Measurements from ENCODE around the gene ILRUN.
A peak's percentile ranks its signal among the peaks of the same experiment; 100 is the strongest.
"Not testable (repeated sequence)": the region's sequence is repeated elsewhere in the genome, so short reads cannot be mapped to it uniquely, and the experiment has no call there.

ILRUN gene

DNA sequence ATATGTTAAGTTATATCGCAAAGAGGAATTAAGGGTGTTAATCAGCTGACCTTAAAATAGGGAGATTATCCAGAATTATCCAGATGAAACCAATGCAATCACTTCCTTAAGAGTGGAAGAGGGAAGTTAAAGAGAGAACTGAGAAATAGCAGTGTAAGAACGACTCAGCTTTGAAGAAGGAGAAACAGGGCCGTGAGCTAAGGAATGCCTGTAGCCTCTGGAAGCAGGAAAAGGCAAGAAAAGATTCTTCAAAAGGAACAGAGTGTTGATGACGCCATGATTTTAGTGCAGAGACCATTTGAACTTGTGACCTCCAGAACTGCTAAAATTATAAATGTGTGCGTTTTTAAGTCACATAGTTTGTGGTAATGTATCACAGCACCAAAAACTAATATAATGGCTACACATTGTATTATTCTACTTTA lies 32.7 kb downstream of the ILRUN start:
- H3K27ac Mint-ChIP-seq: peak overlapping the region; percentile 2
- H3K27me3 Mint-ChIP-seq: no peaks in the 10 kb centered on the region
- H3K4me1 Mint-ChIP-seq (ENCODE audit: low read depth): peaks cover 67% of the 10 kb centered on the region
- H3K4me3 Mint-ChIP-seq: no peak overlapping the region
- no peaks in the 10 kb centered on the region for H3K9me3 Mint-ChIP-seq
- peaks cover 9% of the 10 kb centered on the region for H3K36me3 Mint-ChIP-seq (ENCODE audit: low read depth)

DNA sequence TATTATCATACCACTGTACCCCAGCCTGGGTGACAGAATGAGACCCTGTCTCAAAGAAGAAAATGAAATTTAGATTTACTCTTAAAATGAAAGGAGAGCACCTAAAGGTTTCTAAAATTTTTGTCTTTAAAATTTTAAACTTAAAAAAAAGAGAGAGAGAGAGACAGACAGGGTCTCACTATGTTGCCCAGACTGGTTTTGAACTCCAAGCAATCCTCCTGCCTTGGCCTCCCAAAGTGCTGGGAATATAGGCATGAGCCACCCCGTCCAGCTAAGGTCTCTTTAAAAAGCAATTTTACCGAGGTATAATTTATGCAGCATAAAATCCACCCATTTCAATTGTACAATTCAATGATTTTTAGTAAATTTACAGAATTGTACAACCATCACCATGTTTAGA lies 33.2 kb downstream of the ILRUN start:
- Mint-ChIP-seq H3K4me1 (ENCODE audit: low read depth) (peaks cover 68% of the 10 kb centered on the region), H3K4me3 (no peak overlapping the region), H3K27me3 (no peaks in the 10 kb centered on the region), H3K27ac (peak overlapping the region; percentile 49), H3K9me3 (no peaks in the 10 kb centered on the region), H3K36me3 (ENCODE audit: low read depth) (peaks cover 9% of the 10 kb centered on the region)

DNA sequence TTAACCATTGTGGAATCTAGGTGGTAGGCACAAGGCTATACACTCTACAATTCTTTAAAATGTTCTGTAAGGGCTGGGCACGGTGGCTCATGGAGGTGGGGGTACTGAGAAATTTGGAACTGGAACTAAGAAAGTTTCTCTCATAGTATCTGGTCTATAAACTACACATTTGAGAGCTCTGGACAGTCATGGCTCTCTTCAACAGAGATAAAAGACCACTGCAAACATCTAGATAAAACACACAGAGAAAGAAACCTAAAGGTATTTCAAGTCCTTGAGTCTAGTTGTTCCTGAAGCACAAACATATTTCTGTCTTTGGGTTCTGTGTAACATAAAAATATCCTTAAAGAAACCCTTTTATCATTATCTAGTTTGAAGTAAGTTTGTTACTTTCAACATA lies 35.2 kb downstream of the ILRUN start:
- Mint-ChIP-seq H3K36me3 (ENCODE audit: low read depth) (peaks cover 9% of the 10 kb centered on the region), H3K27ac (no peak overlapping the region), H3K9me3 (no peaks in the 10 kb centered on the region), H3K27me3 (no peaks in the 10 kb centered on the region), H3K4me1 (ENCODE audit: low read depth) (peaks cover 71% of the 10 kb centered on the region), H3K4me3 (no peak overlapping the region)

DNA sequence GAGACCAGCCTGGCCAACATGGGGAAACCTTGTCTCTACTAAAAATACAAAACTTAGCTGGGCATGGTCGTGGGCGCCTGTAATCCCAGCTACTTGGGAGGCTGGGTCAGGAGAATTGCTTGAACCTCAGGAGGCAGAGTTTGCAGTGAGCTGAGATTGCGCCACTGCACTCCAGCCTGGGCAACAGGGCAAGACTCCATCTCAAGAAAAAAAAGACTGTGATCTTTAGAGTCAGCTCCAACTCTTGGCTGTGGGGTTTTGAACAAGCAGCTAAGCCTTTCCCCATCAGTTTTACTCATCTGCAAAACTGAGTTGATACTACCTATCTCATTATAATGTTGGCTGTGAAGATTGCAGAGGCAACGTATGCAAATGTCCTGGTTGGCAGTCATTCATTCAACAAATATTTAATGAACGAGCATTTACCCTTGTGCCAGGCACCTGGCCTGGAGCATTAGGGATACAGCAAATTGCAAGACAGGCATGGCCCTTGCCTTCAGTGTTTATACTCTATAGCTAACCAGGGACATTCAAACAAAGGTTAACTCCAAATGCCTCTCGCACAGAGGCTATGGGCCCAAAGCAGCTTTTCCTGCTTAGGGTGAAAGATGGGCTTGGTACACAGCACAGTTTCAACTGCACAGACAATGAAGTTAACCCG lies 37.8 kb downstream of the ILRUN start:
- peaks cover 74% of the 10 kb centered on the region for H3K4me1 Mint-ChIP-seq (ENCODE audit: low read depth)
- H3K9me3 Mint-ChIP-seq: no peaks in the 10 kb centered on the region
- H3K27me3 Mint-ChIP-seq: no peaks in the 10 kb centered on the region
- H3K27ac Mint-ChIP-seq: no peak overlapping the region
- no peak overlapping the region for H3K4me3 Mint-ChIP-seq
- peaks cover 12% of the 10 kb centered on the region for H3K36me3 Mint-ChIP-seq (ENCODE audit: low read depth)

DNA sequence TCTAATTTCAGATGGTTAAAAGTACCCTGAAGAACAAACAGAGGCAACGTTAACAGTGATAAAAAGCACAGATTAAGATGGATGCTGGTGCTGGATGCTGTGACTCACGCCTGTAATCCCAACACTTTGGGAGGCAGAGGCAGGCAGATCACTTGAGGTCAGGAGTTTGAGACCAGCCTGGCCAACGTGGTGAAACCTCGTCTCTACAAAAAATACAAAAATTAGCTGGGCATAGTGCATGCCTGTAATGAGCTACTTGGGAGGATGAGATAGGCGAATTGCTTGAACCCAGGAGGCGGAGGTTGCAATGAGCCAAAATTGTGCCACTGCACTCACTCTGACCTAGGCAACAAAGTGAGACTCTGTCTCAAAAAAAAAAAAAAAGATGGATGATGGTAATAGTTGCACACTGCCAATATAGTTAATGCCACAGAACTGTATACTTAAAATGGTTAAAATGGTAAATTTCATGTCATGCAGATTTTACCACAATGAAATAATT lies 38.5 kb downstream of the ILRUN start:
- peak overlapping the region; percentile 93 for H3K27ac Mint-ChIP-seq
- H3K4me3 Mint-ChIP-seq: peak overlapping the region; percentile 78
- H3K27me3 Mint-ChIP-seq, H3K9me3 Mint-ChIP-seq: not testable (repeated sequence)
- peaks cover 68% of the 10 kb centered on the region for H3K4me1 Mint-ChIP-seq (ENCODE audit: low read depth)
- H3K36me3 Mint-ChIP-seq (ENCODE audit: low read depth): peaks cover 17% of the 10 kb centered on the region

DNA sequence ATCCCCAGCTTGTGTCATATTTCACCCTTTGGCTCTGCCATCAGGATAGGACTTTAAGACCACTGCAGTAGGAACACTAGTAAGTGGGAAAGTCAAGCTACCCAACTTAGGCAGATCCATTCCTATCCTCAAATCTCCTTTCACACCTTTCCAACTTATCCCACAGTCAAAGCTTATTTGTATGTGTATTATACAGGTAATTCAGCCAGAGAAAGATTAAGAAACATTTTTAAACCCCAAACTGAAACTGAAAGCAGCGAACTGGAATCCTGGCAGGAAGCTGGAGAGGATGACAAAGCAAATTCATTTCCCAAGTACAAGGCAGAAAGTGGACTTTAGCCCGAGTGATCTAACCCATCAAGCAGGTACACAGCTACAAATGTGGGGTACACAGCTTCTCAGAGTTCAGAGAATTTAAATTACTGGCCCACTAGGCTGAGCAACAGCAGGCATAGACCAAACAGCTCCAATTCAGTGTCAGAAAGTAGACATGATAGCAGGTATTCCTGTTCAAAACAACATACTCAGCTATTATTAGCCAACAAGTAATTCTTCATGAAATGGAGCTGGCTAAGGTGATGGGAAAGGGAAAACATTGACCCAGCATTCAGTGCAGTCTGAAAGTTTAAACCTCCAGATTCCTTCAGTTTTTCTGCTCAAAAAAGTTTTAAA lies 39.1 kb downstream of the ILRUN start:
- H3K9me3 Mint-ChIP-seq: no peaks in the 10 kb centered on the region
- H3K4me1 Mint-ChIP-seq (ENCODE audit: low read depth): peaks cover 64% of the 10 kb centered on the region
- H3K27ac Mint-ChIP-seq: peak overlapping the region; percentile 93
- H3K27me3 Mint-ChIP-seq: no peaks in the 10 kb centered on the region
- peaks cover 19% of the 10 kb centered on the region for H3K36me3 Mint-ChIP-seq (ENCODE audit: low read depth)
- peak overlapping the region; percentile 78 for H3K4me3 Mint-ChIP-seq

DNA sequence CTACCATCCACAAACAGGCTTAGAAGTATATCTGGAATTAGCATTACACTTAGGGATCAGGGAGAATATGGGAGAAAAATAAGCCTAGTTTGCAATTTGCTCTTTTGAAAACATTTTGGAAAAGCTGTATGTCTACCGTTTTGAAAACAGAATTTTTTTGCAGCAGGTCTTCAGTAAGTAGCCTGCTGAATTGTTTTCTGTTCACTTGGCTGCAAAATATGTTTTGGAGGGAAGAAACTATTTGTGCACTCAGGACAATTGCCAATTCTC lies 39.6 kb downstream of the ILRUN start:
- Mint-ChIP-seq H3K4me3 (peak overlapping the region; percentile 78), H3K9me3 (no peaks in the 10 kb centered on the region), H3K36me3 (ENCODE audit: low read depth) (peaks cover 18% of the 10 kb centered on the region), H3K27ac (peak overlapping the region; percentile 93), H3K27me3 (no peaks in the 10 kb centered on the region), H3K4me1 (ENCODE audit: low read depth) (peaks cover 62% of the 10 kb centered on the region)

DNA sequence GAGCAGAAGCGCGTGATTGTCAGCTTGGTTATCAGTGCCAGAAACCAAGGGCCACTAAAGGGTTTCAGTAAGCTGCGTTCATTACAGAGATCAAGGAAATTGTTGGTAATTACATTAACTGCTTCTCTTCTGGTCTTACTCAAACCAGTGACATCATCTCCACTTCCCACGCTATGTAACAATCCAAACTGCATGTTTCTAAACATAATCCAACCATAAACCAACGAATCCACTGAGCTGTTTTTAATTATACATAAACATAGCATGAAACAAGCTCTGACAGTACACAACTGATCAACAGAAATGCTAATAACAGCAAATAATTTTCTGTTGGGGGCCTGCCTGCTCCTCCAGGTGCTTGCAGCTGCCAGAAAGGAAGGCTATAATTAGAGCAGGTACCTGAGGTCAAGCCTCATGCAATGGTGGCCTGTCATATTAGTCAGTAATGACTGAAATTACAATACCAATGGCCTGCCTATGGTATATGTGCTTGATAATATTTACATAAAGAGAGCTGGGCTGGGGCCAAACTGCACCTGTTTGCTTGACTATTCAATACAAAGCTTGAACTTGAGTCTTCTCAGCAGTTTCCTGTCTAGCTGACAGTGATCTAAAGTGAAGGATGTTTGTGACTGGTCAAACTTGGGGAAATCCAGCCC lies 40.1 kb downstream of the ILRUN start:
- H3K36me3 Mint-ChIP-seq (ENCODE audit: low read depth): peaks cover 18% of the 10 kb centered on the region
- peak overlapping the region; percentile 78 for H3K4me3 Mint-ChIP-seq
- peaks cover 60% of the 10 kb centered on the region for H3K4me1 Mint-ChIP-seq (ENCODE audit: low read depth)
- H3K27ac Mint-ChIP-seq: peak overlapping the region; percentile 93
- no peaks in the 10 kb centered on the region for H3K27me3 Mint-ChIP-seq
- H3K9me3 Mint-ChIP-seq: no peaks in the 10 kb centered on the region

DNA sequence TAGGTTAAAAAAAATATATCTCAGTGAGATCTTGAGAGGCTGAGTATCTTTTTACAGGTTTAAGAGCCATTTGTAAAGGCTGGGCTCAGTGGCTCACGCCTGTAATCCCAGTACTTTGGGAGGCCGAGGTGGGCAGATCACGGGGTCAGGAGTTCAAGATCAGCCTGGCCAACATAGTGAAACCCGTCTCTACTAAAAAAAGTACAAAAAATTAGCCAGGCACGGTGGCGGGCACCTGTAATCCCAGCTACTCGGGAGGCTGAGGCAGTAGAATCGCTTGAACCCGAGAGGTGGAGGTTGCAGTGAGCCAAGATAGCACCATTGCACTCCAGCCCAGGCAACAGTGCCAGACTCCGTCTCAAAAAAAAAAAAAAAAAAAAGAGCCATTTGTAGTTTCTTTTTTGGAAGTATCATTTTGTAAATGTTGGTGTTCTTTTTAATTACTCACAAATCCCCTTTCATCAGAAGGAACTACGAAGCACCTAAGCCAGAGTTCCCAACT lies 40.6 kb downstream of the ILRUN start:
- not testable (repeated sequence) for H3K27me3 Mint-ChIP-seq, H3K9me3 Mint-ChIP-seq
- Mint-ChIP-seq H3K4me3 (peak overlapping the region; percentile 78), H3K27ac (peak overlapping the region; percentile 93), H3K36me3 (ENCODE audit: low read depth) (peaks cover 22% of the 10 kb centered on the region), H3K4me1 (ENCODE audit: low read depth) (peaks cover 59% of the 10 kb centered on the region)

DNA sequence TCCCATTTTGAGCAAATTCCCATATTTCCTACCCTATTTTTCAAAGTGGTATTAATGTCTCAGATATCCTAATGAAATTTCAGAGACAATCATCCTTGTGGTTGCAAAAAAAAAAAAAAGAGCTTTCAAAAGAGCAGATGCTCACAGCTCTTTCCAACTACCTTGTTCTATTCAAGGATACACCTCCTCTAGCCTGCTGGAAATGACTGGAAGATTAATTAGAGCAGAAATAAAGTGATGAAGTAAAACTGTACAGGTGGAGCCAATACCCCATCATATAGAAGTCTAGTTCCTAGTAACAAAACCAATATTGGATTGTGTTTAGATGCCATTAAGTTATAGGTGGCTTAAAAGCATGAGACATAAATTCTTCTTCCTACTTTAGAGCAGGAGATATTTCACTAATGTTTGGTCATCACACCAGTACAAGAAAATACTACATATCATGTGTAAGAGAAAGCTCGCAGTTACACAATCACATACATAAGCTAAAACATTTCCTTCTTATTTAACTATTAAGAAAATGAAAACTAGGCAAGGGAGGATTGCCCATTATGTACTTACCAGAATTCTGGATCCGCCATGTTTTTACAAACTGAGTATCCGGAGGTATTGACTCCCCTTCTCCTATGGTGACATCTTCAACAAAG lies 42.4 kb downstream of the ILRUN start:
- peaks cover 53% of the 10 kb centered on the region for H3K4me1 Mint-ChIP-seq (ENCODE audit: low read depth)

DNA sequence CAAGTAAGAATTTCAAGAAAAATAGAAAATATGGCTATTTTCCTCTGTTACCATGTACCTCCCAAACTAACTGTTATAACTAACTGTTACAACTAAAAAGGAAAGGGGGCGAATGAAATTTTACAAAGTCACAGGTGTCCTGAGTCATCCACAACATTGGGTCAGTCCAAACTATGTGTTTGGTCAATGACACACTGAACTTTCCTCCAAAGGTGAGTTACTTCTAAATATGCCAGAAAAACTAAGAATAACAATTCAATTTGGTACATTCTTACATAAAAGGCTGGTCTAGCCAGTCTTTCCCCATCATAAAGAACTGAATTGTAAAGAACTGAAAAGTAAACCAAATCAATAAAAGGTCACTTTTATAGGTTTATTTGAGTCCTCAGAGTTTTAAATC lies 44.3 kb downstream of the ILRUN start:
- Mint-ChIP-seq H3K4me1 (ENCODE audit: low read depth) (peaks cover 36% of the 10 kb centered on the region), H3K36me3 (ENCODE audit: low read depth) (peaks cover 28% of the 10 kb centered on the region), H3K9me3 (no peaks in the 10 kb centered on the region), H3K4me3 (no peak overlapping the region), H3K27me3 (no peaks in the 10 kb centered on the region), H3K27ac (no peak overlapping the region)

More for the DNA sequence above, 42.4 kb downstream of the ILRUN start:
- H3K9me3 Mint-ChIP-seq: no peaks in the 10 kb centered on the region
- H3K4me3 Mint-ChIP-seq: no peak overlapping the region
- H3K36me3 Mint-ChIP-seq (ENCODE audit: low read depth): peaks cover 28% of the 10 kb centered on the region
- H3K27me3 Mint-ChIP-seq: no peaks in the 10 kb centered on the region
- no peak overlapping the region for H3K27ac Mint-ChIP-seq

DNA sequence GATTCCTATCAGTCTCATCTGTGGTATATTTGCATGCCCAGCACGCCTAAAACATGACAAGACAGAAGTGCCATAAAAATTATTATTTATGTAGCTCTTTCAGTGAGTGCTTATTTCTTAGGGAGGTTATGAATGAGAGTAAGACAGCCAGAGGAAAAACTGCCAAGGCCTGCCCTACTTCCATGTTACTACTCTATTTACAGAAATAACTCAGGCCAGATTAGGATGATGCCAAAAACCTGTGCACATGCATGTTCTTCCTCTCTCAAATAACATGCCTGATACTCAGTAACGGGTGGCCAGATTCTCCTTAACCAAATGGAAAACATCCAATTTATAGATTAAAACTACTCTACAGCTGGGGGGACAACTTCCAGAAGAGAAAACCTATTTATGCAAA lies 45.7 kb downstream of the ILRUN start:
- Mint-ChIP-seq H3K36me3 (ENCODE audit: low read depth) (peaks cover 35% of the 10 kb centered on the region), H3K27ac (no peak overlapping the region), H3K27me3 (no peaks in the 10 kb centered on the region)

DNA sequence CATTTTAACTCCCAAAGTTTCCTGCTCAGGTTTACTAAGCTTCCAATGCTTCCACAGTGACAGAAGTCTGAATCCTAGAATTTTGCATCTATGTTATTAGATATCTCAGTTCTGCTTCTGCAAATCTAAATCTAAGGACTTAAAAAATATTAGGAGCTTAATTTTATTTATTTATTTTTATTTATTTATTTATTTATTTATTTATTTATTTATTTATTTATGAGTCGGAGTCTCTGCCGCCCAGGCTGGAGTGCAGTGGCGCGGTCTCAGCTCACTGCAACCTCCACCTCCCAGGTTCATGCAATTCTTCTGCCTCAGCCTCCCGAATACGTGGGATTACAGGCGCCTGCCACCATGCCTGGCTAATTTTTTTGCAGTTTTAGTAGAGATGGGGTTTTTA lies 46.3 kb downstream of the ILRUN start:
- not testable (repeated sequence) for H3K9me3 Mint-ChIP-seq, H3K27me3 Mint-ChIP-seq, H3K4me3 Mint-ChIP-seq, H3K27ac Mint-ChIP-seq
- Mint-ChIP-seq H3K36me3 (ENCODE audit: low read depth) (peaks cover 37% of the 10 kb centered on the region), H3K4me1 (ENCODE audit: low read depth) (peaks cover 16% of the 10 kb centered on the region)

More for the DNA sequence above, 45.7 kb downstream of the ILRUN start:
- Mint-ChIP-seq H3K4me3 (no peak overlapping the region), H3K9me3 (no peaks in the 10 kb centered on the region), H3K4me1 (ENCODE audit: low read depth) (peaks cover 22% of the 10 kb centered on the region)

DNA sequence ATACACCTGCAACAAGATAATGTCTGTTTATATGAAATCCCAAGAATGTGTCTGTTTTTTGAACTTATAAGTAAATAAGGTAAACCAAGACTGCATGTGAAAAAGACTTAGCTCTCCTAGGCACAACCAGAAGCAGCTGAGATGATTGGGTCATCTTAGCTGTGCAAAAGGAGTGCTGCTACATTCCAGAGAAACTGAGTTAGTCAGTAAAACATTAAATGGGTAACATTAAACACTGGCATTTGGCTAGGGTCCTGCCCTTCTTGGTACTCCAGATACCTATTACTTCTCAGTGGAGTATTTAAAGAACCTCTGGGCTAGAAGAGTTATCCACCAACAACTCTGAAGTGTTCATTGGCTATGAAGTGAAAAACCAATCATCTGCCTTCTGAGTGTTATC lies 47.8 kb downstream of the ILRUN start:
- H3K4me3 Mint-ChIP-seq: no peak overlapping the region
- H3K4me1 Mint-ChIP-seq (ENCODE audit: low read depth): peaks cover 9% of the 10 kb centered on the region
- H3K9me3 Mint-ChIP-seq: no peaks in the 10 kb centered on the region
- no peaks in the 10 kb centered on the region for H3K27me3 Mint-ChIP-seq
- H3K27ac Mint-ChIP-seq: no peak overlapping the region
- H3K36me3 Mint-ChIP-seq (ENCODE audit: low read depth): peaks cover 43% of the 10 kb centered on the region
